GM21576 (cell line): ENCODE data around the gene KRTAP12-1.

Experiments used
- ATAC-seq: cut with Tn5 transposase; IDR thresholded peaks from one replicate; pipeline ENCODE4 v1.9.1; 2021; ENCODE audit warnings: mild to moderate bottlenecking, moderate library complexity; ENCODE audit not compliant: unreplicated experiment

KRTAP12-1 gene

GRCh38 chr21:44711327-44712202, 29.6 kb upstream of the KRTAP12-1 start, which contains the start of gene TSPEAR:
TSPEAR (minus strand) TSS chr21:44711572; CDS start chr21:44711514, 58 bp downstream.
- ATAC-seq: no peak

- no peak for ATAC-seq
These were observed 28.9 kb upstream of the KRTAP12-1 start for GRCh38 chr21:44710756-44711326.

GRCh38 chr21:44710294-44710665, 28.3 kb upstream of the KRTAP12-1 start:
- no peak for ATAC-seq

GRCh38 chr21:44709426-44710293, 27.7 kb upstream of the KRTAP12-1 start:
- ATAC-seq: no peak

GRCh38 chr21:44708866-44709425, 27.0 kb upstream of the KRTAP12-1 start:
- no peak for ATAC-seq

- ATAC-seq: no peak
These were observed 26.4 kb upstream of the KRTAP12-1 start for GRCh38 chr21:44708213-44708865.

GRCh38 chr21:44706706-44707581, 25.0 kb upstream of the KRTAP12-1 start:
- no peak for ATAC-seq

GRCh38 chr21:44706026-44706705, 24.2 kb upstream of the KRTAP12-1 start:
- no peak for ATAC-seq

- ATAC-seq: no peak
These were observed 22.7 kb upstream of the KRTAP12-1 start for GRCh38 chr21:44704636-44705001.

- ATAC-seq: no peak
These were observed 22.0 kb upstream of the KRTAP12-1 start for GRCh38 chr21:44703731-44704635.

- ATAC-seq: no peak
These were observed 21.2 kb upstream of the KRTAP12-1 start for GRCh38 chr21:44702973-44703730.

GRCh38 chr21:44702111-44702972, 20.4 kb upstream of the KRTAP12-1 start:
- no peak for ATAC-seq

GRCh38 chr21:44701541-44701940, 19.6 kb upstream of the KRTAP12-1 start:
- no peak for ATAC-seq

- no peak for ATAC-seq
These were observed 19.0 kb upstream of the KRTAP12-1 start for GRCh38 chr21:44701023-44701400.

- ATAC-seq: no peak
These were observed 18.4 kb upstream of the KRTAP12-1 start for GRCh38 chr21:44700101-44701022.
